ENCODE data around the gene ARHGAP44.

The ARHGAP44 gene

GRCh38 chr17:12928736-12929135 is 139.4 kb downstream of the ARHGAP44 start:
- H3K27ac ChIP-seq = no peak overlapping the region
- peak; percentile 75 for TF ChIP-seq CTCF (conservative IDR thresholded peaks at IDR 0.05)

GRCh38 chr17:12936501-12936900 is 147.2 kb downstream of the ARHGAP44 start:
- no peak overlapping the region for H3K27ac ChIP-seq
- no peak for TF ChIP-seq CTCF (conservative IDR thresholded peaks at IDR 0.05)

GRCh38 chr17:12940699-12941098 is 151.4 kb downstream of the ARHGAP44 start:
- H3K27ac ChIP-seq = no peak overlapping the region
- TF ChIP-seq CTCF (conservative IDR thresholded peaks at IDR 0.05) = no peak

- no peak for TF ChIP-seq CTCF (conservative IDR thresholded peaks at IDR 0.05)
- H3K27ac ChIP-seq = no peak overlapping the region
Measured at GRCh38 chr17:12947047-12947446, 157.7 kb downstream of the ARHGAP44 start.

- H3K27ac ChIP-seq = no peak overlapping the region
- TF ChIP-seq CTCF (conservative IDR thresholded peaks at IDR 0.05) = no peak
Measured at GRCh38 chr17:12952012-12952411, 162.7 kb downstream of the ARHGAP44 start.

- no peak for TF ChIP-seq CTCF (conservative IDR thresholded peaks at IDR 0.05)
- H3K27ac ChIP-seq = no peak overlapping the region
Measured at GRCh38 chr17:12953156-12953555, 163.9 kb downstream of the ARHGAP44 start.

GRCh38 chr17:12955521-12955920 is 166.2 kb downstream of the ARHGAP44 start:
- TF ChIP-seq CTCF (conservative IDR thresholded peaks at IDR 0.05) = no peak
- H3K27ac ChIP-seq = no peak overlapping the region

GRCh38 chr17:12958786-12959185 is 169.5 kb downstream of the ARHGAP44 start:
- no peak for TF ChIP-seq CTCF (conservative IDR thresholded peaks at IDR 0.05)
- no peak overlapping the region for H3K27ac ChIP-seq
